Breast epithelium (tissue), 4 donors: ENCODE data around the gene OR5C1. TPM values are rescaled to one million over a fixed set of nuclear protein-coding genes. Genes with fewer than 3 reads are reported as not detected.

ENCODE experiments used
- DNase-seq, 2 donors: peaks; one replicate each; pipeline ENCODE4 v3.0.0-alpha.2; 2019; ENCODE audit warnings: low spot score in 2 of 2
- H3K27ac ChIP-seq, 2 donors: fragments of 200-600 bp; sonication (generic) in 1 of 2; one replicate each; pipeline ENCODE4 v1.5.1; 2016 to 2019; ENCODE audit warnings: mild to moderate bottlenecking in 1 of 2
- H3K27me3 ChIP-seq, 2 donors: fragments of 200-600 bp; sonication (generic) in 1 of 2; one replicate each; pipeline versions ENCODE4 v1.5.1 to v1.6.0; 2017 to 2019; ENCODE audit warnings: control low read depth in 1 of 2, mild to moderate bottlenecking in 1 of 2
- H3K36me3 ChIP-seq: fragments of 200-600 bp; one replicate; pipeline ENCODE4 v1.5.1; 2019
- H3K4me1 ChIP-seq, 2 donors: fragments of 200-600 bp; sonication (generic); one replicate each; pipeline ENCODE4 v1.5.1; 2016 to 2019; ENCODE audit warnings: control low read depth in 1 of 2
- H3K4me3 ChIP-seq, 3 donors: fragments of 200-600 bp; sonication (generic); 1 replicate in 2 of 3; 2 replicates in 1 of 3; pipeline ENCODE4 v1.5.1; 2016 to 2019; ENCODE audit warnings: mild to moderate bottlenecking in 3 of 3, moderate library complexity in 2 of 3
- H3K9me3 ChIP-seq, 2 donors: fragments of 200-600 bp; sonication (generic) in 1 of 2; one replicate each; pipeline ENCODE4 v1.5.1; 2016 to 2019; ENCODE audit warnings: control low read depth in 1 of 2
- CTCF ChIP-seq, 3 donors: fragments of 450-650 bp; IDR thresholded peaks; one replicate each; pipeline ENCODE4 v1.5.1; 2016 to 2017; ENCODE audit warnings: antibody characterized with exemption in 3 of 3, mild to moderate bottlenecking in 3 of 3, moderate library complexity in 3 of 3
- POLR2A ChIP-seq: fragments of 450-650 bp; IDR thresholded peaks from one replicate; pipeline ENCODE4 v1.6.1; 2016; ENCODE audit warnings: antibody characterized with exemption, mild to moderate bottlenecking, moderate library complexity
- POLR2AphosphoS5 ChIP-seq, 3 donors: sonication (generic); formaldehyde crosslinking; IDR thresholded peaks; one replicate each; pipeline ENCODE4 v1.6.1; 2017; ENCODE audit warnings: antibody characterized with exemption in 3 of 3
- intact Hi-C: fragments of 100-400 bp; cut with DNase I; formaldehyde crosslinking; loops from one replicate; pipeline ENCODE4 v1.15.1; 2023; ENCODE audit warnings: low total_unique reads
- total RNA-seq, 3 donors: library from RNA; depleted of rRNA; stranded (reverse); fragments of >200 nt; gene quantifications; one replicate each; pipeline ENCODE4 v1.1.0, GENCODE V29; 2016

Gene OR5C1
- total RNA-seq, 3 donors from 2014 or later: not detected

GRCh38 chr9:122810306-122810946, 21.7 kb downstream of the OR5C1 start:
- intact Hi-C loops: no loop called here
- Histone ChIP-seq H3K4me3 (peak overlapping the region in 1 of 3 donors; percentile 4), H3K27ac (peak overlapping the region; percentile 45 to 56), H3K4me1 (no peaks in the 10 kb centered on the region), H3K9me3 (no peaks in the 10 kb centered on the region), H3K36me3 (no peaks in the 10 kb centered on the region), H3K27me3 (no peaks in the 10 kb centered on the region)
- TF ChIP-seq POLR2A: no peak
- TF ChIP-seq POLR2AphosphoS5 (IDR thresholded peaks at IDR 0.05): peak in 2 of 3 donors; percentile 39 to 48
- TF ChIP-seq CTCF (IDR thresholded peaks at IDR 0.05): peak; percentile 83 to 91 (median 88)
- peak; percentile 53 to 78 for DNase-seq

DNA sequence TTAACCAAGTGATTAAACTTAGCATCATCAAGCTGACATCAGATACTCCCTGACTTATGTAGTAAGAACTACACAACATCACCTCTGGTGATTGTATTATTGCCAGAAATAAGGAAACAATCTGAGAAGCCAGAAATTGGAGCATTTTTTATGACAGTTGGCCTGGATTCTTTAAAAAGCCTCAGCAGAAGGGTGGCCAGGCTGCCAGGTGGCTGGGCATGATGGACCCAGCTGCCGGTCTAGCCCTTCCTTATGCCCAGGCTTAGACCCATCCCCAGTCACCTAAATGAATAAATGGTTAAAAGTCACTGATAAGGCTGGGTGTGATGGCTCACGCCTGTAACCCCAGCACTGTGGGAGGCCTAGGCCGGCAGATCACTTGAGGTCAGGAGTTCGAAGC, 24.0 kb downstream of the OR5C1 start:
- Histone ChIP-seq H3K4me3 (no peak overlapping the region), H3K27me3 (no peaks in the 10 kb centered on the region), H3K36me3 (no peaks in the 10 kb centered on the region), H3K4me1 (no peaks in the 10 kb centered on the region), H3K27ac (no peak overlapping the region), H3K9me3 (no peaks in the 10 kb centered on the region)
- no peak for TF ChIP-seq POLR2A
- TF ChIP-seq CTCF (IDR thresholded peaks at IDR 0.05): no peak
- no peak for TF ChIP-seq POLR2AphosphoS5 (IDR thresholded peaks at IDR 0.05)
- intact Hi-C loops: no loop called here
- no peak for DNase-seq

- Histone ChIP-seq H3K27me3 (no peaks in the 10 kb centered on the region), H3K27ac (no peak overlapping the region), H3K4me3 (no peak overlapping the region), H3K4me1 (no peaks in the 10 kb centered on the region), H3K36me3 (no peaks in the 10 kb centered on the region), H3K9me3 (no peaks in the 10 kb centered on the region)
- no peak for DNase-seq
- intact Hi-C loops: no loop called here
- no peak for TF ChIP-seq POLR2AphosphoS5 (IDR thresholded peaks at IDR 0.05)
- TF ChIP-seq CTCF (IDR thresholded peaks at IDR 0.05): no peak
- TF ChIP-seq POLR2A: no peak
Observed at GRCh38 chr9:122814545-122814944, 25.8 kb downstream of the OR5C1 start.

GRCh38 chr9:122815544-122815943, 26.8 kb downstream of the OR5C1 start:
- DNase-seq: no peak
- Histone ChIP-seq H3K27ac (peak overlapping the region in 1 of 2 donors; percentile 9), H3K4me3 (peak overlapping the region in 1 of 3 donors; percentile 7), H3K9me3 (no peaks in the 10 kb centered on the region), H3K36me3 (no peaks in the 10 kb centered on the region), H3K4me1 (no peaks in the 10 kb centered on the region), H3K27me3 (no peaks in the 10 kb centered on the region)
- intact Hi-C loops: no loop called here
- TF ChIP-seq POLR2A (no peak), POLR2AphosphoS5 (IDR thresholded peaks at IDR 0.05) (no peak), CTCF (IDR thresholded peaks at IDR 0.05) (no peak)

DNA sequence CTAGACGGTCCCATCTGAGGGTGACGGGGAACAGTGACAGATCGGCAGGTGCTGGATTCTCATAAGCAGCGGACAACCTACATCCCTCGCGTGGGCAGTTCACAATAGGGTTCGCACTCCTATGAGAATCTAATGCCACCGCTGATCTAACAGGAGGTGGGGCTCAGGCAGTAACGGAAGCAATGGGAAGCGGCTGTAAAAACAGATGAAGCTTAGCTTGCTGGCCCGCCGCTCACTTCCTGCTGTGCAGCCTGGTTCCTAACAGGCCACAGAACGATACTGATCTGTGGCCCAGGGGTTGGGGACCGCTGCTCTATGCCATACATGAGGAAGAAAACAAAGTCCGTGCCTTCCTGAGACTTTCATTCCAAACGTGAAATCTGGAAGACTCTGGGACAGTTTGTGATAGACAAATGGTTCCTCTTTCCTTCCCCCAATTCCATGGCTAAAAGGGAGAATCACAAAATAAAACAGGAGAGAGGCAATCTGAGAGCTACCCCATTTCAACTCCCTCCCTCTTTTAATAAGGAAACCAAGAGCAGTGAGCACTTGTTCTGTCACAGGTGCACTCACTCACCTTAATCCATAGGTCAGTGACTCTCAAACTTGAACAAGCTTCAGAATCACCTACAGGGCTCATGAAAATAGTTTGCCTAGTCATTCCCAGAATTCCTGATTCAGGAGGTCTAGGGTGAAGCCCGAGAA, 27.6 kb downstream of the OR5C1 start:
- Histone ChIP-seq H3K27ac (peak overlapping the region in 1 of 2 donors; percentile 49), H3K9me3 (no peaks in the 10 kb centered on the region), H3K36me3 (no peaks in the 10 kb centered on the region), H3K4me3 (peak overlapping the region in 1 of 3 donors; percentile 7), H3K4me1 (no peaks in the 10 kb centered on the region), H3K27me3 (no peaks in the 10 kb centered on the region)
- intact Hi-C loops: no loop called here
- DNase-seq: peak in 1 of 2 donors; percentile 30
- TF ChIP-seq POLR2AphosphoS5 (IDR thresholded peaks at IDR 0.05): no peak
- no peak for TF ChIP-seq POLR2A
- TF ChIP-seq CTCF (IDR thresholded peaks at IDR 0.05): no peak
